Measurements from ENCODE around the gene VPS26C. TPM values are rescaled to one million over a fixed set of nuclear protein-coding genes. Genes with fewer than 3 reads are reported as not detected.

VPS26C gene
- total and polyA plus RNA-seq, 9 of the 15 experiments (the other 6 are each of a cell fraction or from before 2014, with no cell fraction given) = 32.8 to 48.7 (median 42.1) TPM

DNA sequence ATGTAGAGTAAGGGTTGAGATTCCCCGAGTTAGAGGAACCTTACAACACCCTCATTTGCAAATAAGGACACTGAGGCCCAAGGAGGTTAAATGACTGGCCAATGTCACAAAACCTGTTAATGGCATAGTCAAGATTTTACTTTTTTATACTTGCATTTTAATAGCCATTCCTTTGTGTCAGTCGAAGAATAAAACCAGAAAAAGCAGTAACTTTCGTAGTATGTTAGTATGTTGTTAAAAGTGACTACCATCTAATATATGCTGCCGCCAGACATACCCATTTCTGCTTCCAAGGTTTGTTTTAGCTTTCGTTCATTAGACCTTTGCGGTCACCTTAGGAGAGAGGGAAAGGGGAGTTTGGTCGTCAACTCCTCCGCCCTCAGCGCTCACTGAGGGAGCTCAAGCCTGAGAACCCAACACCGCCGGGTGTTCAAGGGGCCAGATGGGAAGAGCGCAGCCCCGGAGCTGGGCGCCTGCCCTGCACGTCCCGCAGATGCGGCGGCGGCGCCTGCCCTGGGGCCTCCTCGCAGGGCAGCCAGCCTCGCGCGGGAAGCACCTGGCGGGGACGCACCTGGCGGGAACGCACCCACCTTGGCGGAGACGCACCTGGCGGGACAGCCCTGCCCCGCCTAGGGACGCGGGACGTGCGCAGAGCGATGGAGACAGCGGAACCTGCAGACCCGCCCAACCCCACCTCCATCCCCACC lies 466 bp downstream of the VPS26C start (continued):
- TF ChIP-seq ZBTB7A (IDR thresholded peaks at IDR 0.05; ENCODE audit: borderline replicate concordance, control insufficient read depth, low read depth, low read length) = no peak
- TF ChIP-seq YBX1 (IDR thresholded peaks at IDR 0.05) = no peak
- TF ChIP-seq, protein P1, sequence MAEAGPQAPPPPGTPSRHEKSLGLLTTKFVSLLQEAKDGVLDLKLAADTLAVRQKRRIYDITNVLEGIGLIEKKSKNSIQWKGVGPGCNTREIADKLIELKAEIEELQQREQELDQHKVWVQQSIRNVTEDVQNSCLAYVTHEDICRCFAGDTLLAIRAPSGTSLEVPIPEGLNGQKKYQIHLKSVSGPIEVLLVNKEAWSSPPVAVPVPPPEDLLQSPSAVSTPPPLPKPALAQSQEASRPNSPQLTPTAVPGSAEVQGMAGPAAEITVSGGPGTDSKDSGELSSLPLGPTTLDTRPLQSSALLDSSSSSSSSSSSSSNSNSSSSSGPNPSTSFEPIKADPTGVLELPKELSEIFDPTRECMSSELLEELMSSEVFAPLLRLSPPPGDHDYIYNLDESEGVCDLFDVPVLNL (CRISPR knock-in tag; IDR thresholded peaks at IDR 0.05; ENCODE audit: low read depth) = peak; percentile 50; the same call in 1 of the 2 replicates
- no peak for TF ChIP-seq ZNF347 (CRISPR knock-in tag; IDR thresholded peaks at IDR 0.05; ENCODE audit: low read depth)
- TF ChIP-seq, protein P2, sequence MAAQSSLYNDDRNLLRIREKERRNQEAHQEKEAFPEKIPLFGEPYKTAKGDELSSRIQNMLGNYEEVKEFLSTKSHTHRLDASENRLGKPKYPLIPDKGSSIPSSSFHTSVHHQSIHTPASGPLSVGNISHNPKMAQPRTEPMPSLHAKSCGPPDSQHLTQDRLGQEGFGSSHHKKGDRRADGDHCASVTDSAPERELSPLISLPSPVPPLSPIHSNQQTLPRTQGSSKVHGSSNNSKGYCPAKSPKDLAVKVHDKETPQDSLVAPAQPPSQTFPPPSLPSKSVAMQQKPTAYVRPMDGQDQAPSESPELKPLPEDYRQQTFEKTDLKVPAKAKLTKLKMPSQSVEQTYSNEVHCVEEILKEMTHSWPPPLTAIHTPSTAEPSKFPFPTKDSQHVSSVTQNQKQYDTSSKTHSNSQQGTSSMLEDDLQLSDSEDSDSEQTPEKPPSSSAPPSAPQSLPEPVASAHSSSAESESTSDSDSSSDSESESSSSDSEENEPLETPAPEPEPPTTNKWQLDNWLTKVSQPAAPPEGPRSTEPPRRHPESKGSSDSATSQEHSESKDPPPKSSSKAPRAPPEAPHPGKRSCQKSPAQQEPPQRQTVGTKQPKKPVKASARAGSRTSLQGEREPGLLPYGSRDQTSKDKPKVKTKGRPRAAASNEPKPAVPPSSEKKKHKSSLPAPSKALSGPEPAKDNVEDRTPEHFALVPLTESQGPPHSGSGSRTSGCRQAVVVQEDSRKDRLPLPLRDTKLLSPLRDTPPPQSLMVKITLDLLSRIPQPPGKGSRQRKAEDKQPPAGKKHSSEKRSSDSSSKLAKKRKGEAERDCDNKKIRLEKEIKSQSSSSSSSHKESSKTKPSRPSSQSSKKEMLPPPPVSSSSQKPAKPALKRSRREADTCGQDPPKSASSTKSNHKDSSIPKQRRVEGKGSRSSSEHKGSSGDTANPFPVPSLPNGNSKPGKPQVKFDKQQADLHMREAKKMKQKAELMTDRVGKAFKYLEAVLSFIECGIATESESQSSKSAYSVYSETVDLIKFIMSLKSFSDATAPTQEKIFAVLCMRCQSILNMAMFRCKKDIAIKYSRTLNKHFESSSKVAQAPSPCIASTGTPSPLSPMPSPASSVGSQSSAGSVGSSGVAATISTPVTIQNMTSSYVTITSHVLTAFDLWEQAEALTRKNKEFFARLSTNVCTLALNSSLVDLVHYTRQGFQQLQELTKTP (IDR thresholded peaks at IDR 0.05; ENCODE audit: low read depth in 1 of 2, partially characterized antibody in 2 of 2) = no peak
- TF ChIP-seq, protein P3, sequence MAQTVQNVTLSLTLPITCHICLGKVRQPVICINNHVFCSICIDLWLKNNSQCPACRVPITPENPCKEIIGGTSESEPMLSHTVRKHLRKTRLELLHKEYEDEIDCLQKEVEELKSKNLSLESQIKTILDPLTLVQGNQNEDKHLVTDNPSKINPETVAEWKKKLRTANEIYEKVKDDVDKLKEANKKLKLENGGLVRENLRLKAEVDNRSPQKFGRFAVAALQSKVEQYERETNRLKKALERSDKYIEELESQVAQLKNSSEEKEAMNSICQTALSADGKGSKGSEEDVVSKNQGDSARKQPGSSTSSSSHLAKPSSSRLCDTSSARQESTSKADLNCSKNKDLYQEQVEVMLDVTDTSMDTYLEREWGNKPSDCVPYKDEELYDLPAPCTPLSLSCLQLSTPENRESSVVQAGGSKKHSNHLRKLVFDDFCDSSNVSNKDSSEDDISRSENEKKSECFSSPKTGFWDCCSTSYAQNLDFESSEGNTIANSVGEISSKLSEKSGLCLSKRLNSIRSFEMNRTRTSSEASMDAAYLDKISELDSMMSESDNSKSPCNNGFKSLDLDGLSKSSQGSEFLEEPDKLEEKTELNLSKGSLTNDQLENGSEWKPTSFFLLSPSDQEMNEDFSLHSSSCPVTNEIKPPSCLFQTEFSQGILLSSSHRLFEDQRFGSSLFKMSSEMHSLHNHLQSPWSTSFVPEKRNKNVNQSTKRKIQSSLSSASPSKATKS (CRISPR knock-in tag; IDR thresholded peaks at IDR 0.05) = no peak
- no peak for TF ChIP-seq FUS (optimal IDR thresholded peaks at IDR 0.05; ENCODE audit: low read depth, low read length)
- 0 out of 2 replicates have a peak, but pooled peaks have one; percentile 29 for TF ChIP-seq TCF15 (CRISPR knock-in tag; IDR thresholded peaks at IDR 0.05)
- no peak for TF ChIP-seq SP2 (IDR thresholded peaks at IDR 0.05; ENCODE audit: extremely low read depth, low read depth, low read length, poor library complexity, severe bottlenecking)
- no peak for TF ChIP-seq ZFP30 (CRISPR knock-in tag; IDR thresholded peaks at IDR 0.05; ENCODE audit: borderline replicate concordance)
- TF ChIP-seq KDM2B (CRISPR knock-in tag; IDR thresholded peaks at IDR 0.05) = no peak
- TF ChIP-seq SMARCA4 (IDR thresholded peaks at IDR 0.05) = 0 out of 2 replicates have a peak, but pooled peaks have one; percentile 11
- TF ChIP-seq PTTG1 (tag; IDR thresholded peaks at IDR 0.05; ENCODE audit: low read depth) = no peak
- 0 out of 2 replicates have a peak, but pooled peaks have one; percentile 14 for TF ChIP-seq HIVEP1 (CRISPR knock-in tag; IDR thresholded peaks at IDR 0.05)
- TF ChIP-seq, protein P4, sequence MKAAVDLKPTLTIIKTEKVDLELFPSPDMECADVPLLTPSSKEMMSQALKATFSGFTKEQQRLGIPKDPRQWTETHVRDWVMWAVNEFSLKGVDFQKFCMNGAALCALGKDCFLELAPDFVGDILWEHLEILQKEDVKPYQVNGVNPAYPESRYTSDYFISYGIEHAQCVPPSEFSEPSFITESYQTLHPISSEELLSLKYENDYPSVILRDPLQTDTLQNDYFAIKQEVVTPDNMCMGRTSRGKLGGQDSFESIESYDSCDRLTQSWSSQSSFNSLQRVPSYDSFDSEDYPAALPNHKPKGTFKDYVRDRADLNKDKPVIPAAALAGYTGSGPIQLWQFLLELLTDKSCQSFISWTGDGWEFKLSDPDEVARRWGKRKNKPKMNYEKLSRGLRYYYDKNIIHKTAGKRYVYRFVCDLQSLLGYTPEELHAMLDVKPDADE (conservative IDR thresholded peaks at IDR 0.05; ENCODE audit: control insufficient read depth, low read depth, low read length) = 0 out of 2 replicates have a peak, but pooled peaks have one; percentile 45
- TF ChIP-seq CHD1 (IDR thresholded peaks at IDR 0.05; ENCODE audit: low read length) = peak; percentile 80
- peak; percentile 15; the same call in 1 of the 2 replicates for TF ChIP-seq NR4A1 (CRISPR knock-in tag; IDR thresholded peaks at IDR 0.05)
- no peak for TF ChIP-seq NR4A1 (tag; IDR thresholded peaks at IDR 0.05)
- TF ChIP-seq ZSCAN29 (IDR thresholded peaks at IDR 0.05) = no peak

All from K562 (cell line).